Measurements from ENCODE around the gene RPTOR. TPM values are rescaled to one million over a fixed set of nuclear protein-coding genes. Genes with fewer than 3 reads are reported as not detected.

The RPTOR gene
- total RNA-seq, 3 donors from 2014 or later (not counting 1 experiment from before 2014, with no cell fraction given) = 49.2 to 63.6 (median 55.4) TPM

DNA sequence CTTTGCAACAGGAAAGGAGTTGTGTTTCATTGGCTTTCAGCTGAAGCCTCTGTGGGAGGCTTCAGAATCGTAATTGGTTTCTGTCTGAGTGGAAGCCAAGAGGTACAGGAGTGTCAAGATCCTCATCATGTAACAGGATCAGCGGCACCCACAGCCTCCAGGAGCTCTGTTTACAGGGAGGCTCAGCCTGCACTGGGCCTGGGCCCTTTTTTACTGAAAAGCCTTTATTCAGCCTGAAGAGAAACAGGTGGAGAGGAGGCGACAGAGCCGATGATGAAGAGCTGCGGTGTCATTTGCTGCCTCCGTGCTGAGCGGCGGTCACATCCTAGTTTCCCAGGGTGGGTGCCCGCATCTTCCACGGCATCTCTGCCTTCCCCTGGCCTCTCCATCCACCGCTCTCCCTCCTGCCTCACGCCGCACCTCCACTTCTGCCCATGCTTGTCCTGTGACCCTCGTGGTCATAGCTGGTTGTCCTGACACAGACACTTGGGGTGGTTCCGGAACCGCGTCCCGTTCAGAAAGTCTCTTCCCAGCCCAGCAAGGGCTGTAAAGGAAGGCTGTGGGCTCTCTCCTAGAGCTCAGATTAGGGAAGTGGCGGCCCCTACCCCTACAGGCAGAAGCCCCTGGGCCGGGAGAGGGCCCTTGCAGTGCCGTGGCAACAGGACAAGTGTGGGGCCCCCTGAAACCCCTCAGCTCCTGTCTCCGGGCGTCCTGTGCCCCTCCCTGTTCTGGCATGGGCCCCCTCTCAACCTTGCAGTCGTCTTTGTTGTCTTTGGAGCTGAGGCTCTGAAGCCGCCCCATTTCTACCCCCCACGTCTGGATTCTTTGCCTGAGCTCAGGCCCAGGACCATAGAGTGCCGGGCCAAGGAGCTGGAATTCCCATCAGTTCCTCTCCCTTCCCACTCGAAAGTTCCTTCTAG lies 393.1 kb downstream of the RPTOR start:
- H3K27me3 ChIP-seq (ENCODE audit: control insufficient read depth, insufficient read depth, low read length) = no peaks in the 10 kb centered on the region
- Mint-ChIP-seq H3K9me3 (no peaks in the 10 kb centered on the region), H3K4me3 (peak overlapping the region; percentile 68), H3K4me1 (peaks cover 42 to 44% of the 10 kb centered on the region in 2 donors), H3K27ac (peak overlapping the region; percentile 83 to 88), H3K27me3 (ENCODE audit: low read depth in 2 of 2) (no peaks in the 10 kb centered on the region), H3K36me3 (no peaks in the 10 kb centered on the region)
- ATAC-seq (no peak), DNase-seq (no peak)
- no peak overlapping the region for H3K27ac ChIP-seq (ENCODE audit: low read length)
- H3K9me3 ChIP-seq (ENCODE audit: control insufficient read depth, insufficient read depth, low read length) = no peaks in the 10 kb centered on the region
- H3K4me1 ChIP-seq (ENCODE audit: control insufficient read depth, insufficient read depth, low read length) = peaks cover 36% of the 10 kb centered on the region
- TF ChIP-seq, protein P1, sequence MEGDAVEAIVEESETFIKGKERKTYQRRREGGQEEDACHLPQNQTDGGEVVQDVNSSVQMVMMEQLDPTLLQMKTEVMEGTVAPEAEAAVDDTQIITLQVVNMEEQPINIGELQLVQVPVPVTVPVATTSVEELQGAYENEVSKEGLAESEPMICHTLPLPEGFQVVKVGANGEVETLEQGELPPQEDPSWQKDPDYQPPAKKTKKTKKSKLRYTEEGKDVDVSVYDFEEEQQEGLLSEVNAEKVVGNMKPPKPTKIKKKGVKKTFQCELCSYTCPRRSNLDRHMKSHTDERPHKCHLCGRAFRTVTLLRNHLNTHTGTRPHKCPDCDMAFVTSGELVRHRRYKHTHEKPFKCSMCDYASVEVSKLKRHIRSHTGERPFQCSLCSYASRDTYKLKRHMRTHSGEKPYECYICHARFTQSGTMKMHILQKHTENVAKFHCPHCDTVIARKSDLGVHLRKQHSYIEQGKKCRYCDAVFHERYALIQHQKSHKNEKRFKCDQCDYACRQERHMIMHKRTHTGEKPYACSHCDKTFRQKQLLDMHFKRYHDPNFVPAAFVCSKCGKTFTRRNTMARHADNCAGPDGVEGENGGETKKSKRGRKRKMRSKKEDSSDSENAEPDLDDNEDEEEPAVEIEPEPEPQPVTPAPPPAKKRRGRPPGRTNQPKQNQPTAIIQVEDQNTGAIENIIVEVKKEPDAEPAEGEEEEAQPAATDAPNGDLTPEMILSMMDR (IDR thresholded peaks at IDR 0.05) = no peak
- H3K36me3 ChIP-seq (ENCODE audit: control insufficient read depth, insufficient read depth, low read length) = peaks cover 2% of the 10 kb centered on the region
- no peak overlapping the region for H3K4me3 ChIP-seq (ENCODE audit: low read length)
- 87% methylated on average over 28 of the region's 28 CpGs for WGBS (ENCODE audit: insufficient coverage)
- intact Hi-C loops (cut with micrococcal nuclease) = no loop called here

DNA sequence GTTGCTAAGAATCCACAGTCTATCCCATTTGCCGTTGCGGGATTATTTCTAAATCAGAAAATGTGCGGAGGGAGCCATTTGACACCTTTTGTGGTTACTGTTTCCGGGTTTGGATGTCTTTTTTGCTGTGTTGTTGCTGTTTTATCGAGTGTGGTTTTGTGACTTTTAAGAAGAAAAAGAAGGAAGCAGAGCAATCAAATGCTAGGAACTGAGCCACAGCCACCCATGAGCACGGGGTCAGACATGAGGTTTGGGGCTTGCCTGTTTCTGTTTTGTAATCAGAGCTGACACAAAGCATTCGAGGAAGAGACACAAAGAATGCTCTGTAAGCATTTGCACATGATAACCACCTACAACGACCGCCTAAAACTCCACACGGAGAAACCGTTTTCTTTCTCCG lies 393.9 kb downstream of the RPTOR start:
- DNase-seq = peak in 1 of 2 donors; percentile 70
- Mint-ChIP-seq H3K4me1 (peaks cover 42 to 44% of the 10 kb centered on the region in 2 donors), H3K4me3 (peak overlapping the region; percentile 68), H3K27me3 (ENCODE audit: low read depth in 2 of 2) (no peaks in the 10 kb centered on the region), H3K36me3 (no peaks in the 10 kb centered on the region), H3K27ac (peak overlapping the region; percentile 83 to 88), H3K9me3 (no peaks in the 10 kb centered on the region)
- no peaks in the 10 kb centered on the region for H3K27me3 ChIP-seq (ENCODE audit: control insufficient read depth, insufficient read depth, low read length)
- peaks cover 36% of the 10 kb centered on the region for H3K4me1 ChIP-seq (ENCODE audit: control insufficient read depth, insufficient read depth, low read length)
- peaks cover 2% of the 10 kb centered on the region for H3K36me3 ChIP-seq (ENCODE audit: control insufficient read depth, insufficient read depth, low read length)
- 20% methylated on average over 12 of the region's 12 CpGs for WGBS (ENCODE audit: insufficient coverage)
- ATAC-seq = peak; percentile 57 to 70 (median 66)
- H3K4me3 ChIP-seq (ENCODE audit: low read length) = no peak overlapping the region
- TF ChIP-seq, protein P1 (IDR thresholded peaks at IDR 0.05) = no peak
- intact Hi-C loops (cut with micrococcal nuclease) = no loop called here
- no peaks in the 10 kb centered on the region for H3K9me3 ChIP-seq (ENCODE audit: control insufficient read depth, insufficient read depth, low read length)
- H3K27ac ChIP-seq (ENCODE audit: low read length) = peak overlapping the region; percentile 31

DNA sequence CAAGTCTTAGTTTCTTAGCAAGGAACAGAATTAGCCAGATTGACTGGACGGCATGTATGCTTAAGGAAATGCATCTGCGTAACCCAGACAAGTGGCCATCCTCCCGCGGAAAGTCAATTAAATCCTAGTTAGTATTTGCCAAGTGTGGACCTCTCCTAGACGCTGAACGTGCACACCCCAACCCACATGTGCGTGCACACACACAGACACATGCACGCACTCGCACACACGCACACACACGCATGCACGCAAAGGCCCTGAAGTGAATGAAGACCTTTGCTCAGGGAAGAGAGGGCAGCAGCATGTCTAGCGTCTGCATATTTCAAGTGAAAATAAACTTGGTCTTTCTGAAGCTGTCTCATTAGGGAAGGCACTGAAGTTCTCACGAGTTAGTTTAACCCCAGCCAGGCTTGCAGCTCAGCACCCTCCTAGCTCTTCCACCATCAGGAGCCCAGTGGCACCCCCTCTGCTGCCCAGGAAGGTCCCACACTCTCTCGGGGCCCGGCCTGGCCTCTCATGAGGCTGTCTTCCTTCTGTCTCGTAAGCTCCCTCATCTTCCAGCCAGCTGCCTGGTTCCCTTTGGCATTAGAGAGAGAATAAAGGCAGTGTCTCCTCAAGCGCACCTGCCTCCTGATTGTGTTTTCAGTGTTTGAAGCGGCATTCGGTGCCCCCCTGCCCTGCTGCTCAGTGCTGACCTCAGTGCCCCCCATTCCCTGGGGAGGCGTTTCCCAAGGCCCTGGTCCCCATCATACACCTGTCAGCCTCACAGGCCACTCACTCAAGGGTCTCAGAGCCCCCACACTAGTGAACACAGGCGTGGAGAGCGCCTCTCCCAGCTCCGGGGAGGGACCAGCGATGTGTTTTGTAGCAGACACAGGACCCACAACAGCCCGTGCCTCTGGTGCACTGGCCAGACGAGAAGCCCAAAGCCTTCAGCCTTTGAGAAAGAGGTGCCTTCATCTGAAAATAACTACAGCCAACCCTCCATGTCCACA lies 394.8 kb downstream of the RPTOR start:
- peak overlapping the region; percentile 68 for H3K4me3 Mint-ChIP-seq
- H3K27me3 Mint-ChIP-seq (ENCODE audit: low read depth in 2 of 2) = no peaks in the 10 kb centered on the region
- H3K27ac Mint-ChIP-seq = peak overlapping the region; percentile 83 to 88
- Histone ChIP-seq H3K9me3 (ENCODE audit: control insufficient read depth, insufficient read depth, low read length) (no peaks in the 10 kb centered on the region), H3K36me3 (ENCODE audit: control insufficient read depth, insufficient read depth, low read length) (peaks cover 2% of the 10 kb centered on the region), H3K4me3 (ENCODE audit: low read length) (no peak overlapping the region), H3K27me3 (ENCODE audit: control insufficient read depth, insufficient read depth, low read length) (no peaks in the 10 kb centered on the region), H3K4me1 (ENCODE audit: control insufficient read depth, insufficient read depth, low read length) (peaks cover 36% of the 10 kb centered on the region), H3K27ac (ENCODE audit: low read length) (no peak overlapping the region)
- WGBS (ENCODE audit: insufficient coverage) = 94% methylated on average over 27 of the region's 27 CpGs
- no peak for DNase-seq
- intact Hi-C loops (cut with micrococcal nuclease) = no loop called here
- peaks cover 42 to 44% of the 10 kb centered on the region in 2 donors for H3K4me1 Mint-ChIP-seq
- no peak for ATAC-seq
- H3K9me3 Mint-ChIP-seq = no peaks in the 10 kb centered on the region
- no peaks in the 10 kb centered on the region for H3K36me3 Mint-ChIP-seq
- TF ChIP-seq, protein P1 (IDR thresholded peaks at IDR 0.05) = no peak
